Measurements from ENCODE around the gene INPP5K.

INPP5K gene

GRCh38 chr17:1493291-1493980 is 23.0 kb downstream of the INPP5K start (continued):
- TF ChIP-seq BCL11A (tag by site-specific recombination; IDR thresholded peaks at IDR 0.05; ENCODE audit: low read depth) = no peak
- TF ChIP-seq, protein P1, sequence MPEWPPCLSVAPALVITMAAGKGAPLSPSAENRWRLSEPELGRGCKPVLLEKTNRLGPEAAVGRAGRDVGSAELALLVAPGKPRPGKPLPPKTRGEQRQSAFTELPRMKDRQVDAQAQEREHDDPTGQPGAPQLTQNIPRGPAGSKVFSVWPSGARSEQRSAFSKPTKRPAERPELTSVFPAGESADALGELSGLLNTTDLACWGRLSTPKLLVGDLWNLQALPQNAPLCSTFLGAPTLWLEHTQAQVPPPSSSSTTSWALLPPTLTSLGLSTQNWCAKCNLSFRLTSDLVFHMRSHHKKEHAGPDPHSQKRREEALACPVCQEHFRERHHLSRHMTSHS (tag by site-specific recombination; IDR thresholded peaks at IDR 0.05) = no peak
- TF ChIP-seq ZNF600 (tag by site-specific recombination; IDR thresholded peaks at IDR 0.05) = 0 out of 2 replicates have a peak, but pooled peaks have one; percentile 12
- no peak for TF ChIP-seq HOXC10 (CRISPR knock-in tag; IDR thresholded peaks at IDR 0.05)
- no peak for TF ChIP-seq ZNF140 (tag by site-specific recombination; IDR thresholded peaks at IDR 0.05)
- no peak for TF ChIP-seq ZBTB44 (tag by site-specific recombination; IDR thresholded peaks at IDR 0.05)
- peak; percentile 29; the same call in 1 of the 2 replicates for TF ChIP-seq GLIS1 (tag by site-specific recombination; IDR thresholded peaks at IDR 0.05)
- TF ChIP-seq GLIS2 (tag by site-specific recombination; IDR thresholded peaks at IDR 0.05) = peak; percentile 53
- TF ChIP-seq ZFHX2 (tag by site-specific recombination; conservative IDR thresholded peaks at IDR 0.05) = peak; percentile 62
- peak; percentile 64 for TF ChIP-seq EGR2 (tag by site-specific recombination; IDR thresholded peaks at IDR 0.05; ENCODE audit: low read depth)
- no peak for TF ChIP-seq ZNF624 (tag by site-specific recombination; IDR thresholded peaks at IDR 0.05)
- TF ChIP-seq, protein P2, sequence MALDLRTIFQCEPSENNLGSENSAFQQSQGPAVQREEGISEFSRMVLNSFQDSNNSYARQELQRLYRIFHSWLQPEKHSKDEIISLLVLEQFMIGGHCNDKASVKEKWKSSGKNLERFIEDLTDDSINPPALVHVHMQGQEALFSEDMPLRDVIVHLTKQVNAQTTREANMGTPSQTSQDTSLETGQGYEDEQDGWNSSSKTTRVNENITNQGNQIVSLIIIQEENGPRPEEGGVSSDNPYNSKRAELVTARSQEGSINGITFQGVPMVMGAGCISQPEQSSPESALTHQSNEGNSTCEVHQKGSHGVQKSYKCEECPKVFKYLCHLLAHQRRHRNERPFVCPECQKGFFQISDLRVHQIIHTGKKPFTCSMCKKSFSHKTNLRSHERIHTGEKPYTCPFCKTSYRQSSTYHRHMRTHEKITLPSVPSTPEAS (tag by site-specific recombination; IDR thresholded peaks at IDR 0.05) = no peak
- TF ChIP-seq ZBTB48 (tag by site-specific recombination; IDR thresholded peaks at IDR 0.05) = no peak

DNA sequence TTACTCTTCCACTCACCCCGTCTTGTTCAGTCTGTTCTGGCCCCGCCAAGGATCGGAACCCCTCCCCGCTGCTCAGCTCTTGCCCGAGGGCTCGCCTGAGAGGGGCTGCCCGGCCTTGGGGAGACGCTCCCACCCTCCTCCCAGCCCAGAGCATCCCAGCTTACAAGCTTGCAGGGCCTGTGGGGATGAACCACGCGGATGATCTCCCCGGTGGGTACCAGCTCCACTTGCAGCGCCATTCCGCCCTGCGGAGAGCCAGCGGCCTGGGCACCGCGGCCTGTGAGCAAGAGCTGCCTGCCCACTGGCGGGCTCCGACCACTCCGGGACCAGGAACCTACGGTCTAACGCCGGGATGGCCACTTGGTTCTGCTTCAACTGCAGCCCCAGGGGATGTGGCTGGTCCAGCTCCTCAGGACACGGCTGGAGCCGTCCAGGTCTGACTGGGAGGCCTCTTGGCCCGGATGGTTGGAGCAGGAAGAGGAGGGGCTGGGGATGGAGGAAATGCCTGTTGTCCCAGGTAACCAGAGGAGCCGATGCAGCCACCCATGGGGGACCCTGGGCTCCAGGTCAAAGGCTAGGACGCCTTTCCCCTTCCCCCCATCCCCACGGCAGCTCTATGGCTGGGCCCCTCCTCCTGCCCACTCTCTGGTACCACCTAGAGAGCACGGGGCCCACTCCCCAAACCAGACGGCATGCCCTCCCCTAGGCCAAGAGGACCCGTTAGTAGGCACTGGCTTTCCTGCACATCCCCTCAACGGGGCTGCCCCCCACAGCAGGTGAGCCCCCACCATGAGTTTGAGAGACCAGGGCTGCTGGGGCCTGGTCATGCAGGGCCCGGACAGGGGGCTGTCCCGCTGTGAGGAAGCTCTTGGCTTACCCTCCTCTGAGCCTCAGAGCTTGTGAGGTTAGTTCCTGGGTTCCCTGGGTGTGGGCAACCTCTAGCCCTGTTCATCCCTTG is 23.9 kb downstream of the INPP5K start, which contains the start of gene MYO1C:
Gene MYO1C, minus strand, starts transcription at position 438 of the 958 bp plus-strand sequence. Its CDS starts 199 bp downstream, at position 239.
- peaks cover 0 to 37% of the 10 kb centered on the region in 2 experiments; a peak in 2 of 3 replicates for H3K36me3 ChIP-seq (ENCODE audit: control insufficient read depth in 2 of 2, insufficient read depth in 1 of 2, low read length in 2 of 2)
- H3K9me3 ChIP-seq (ENCODE audit: control insufficient read depth, insufficient read depth, low read depth, low read length) = no peaks in the 10 kb centered on the region
- H3K4me1 ChIP-seq (ENCODE audit: control insufficient read depth, insufficient read depth, low read length) = peaks cover 3% of the 10 kb centered on the region; the same call in 1 of the 2 replicates
- H3K4me3 ChIP-seq (ENCODE audit: low read depth, low read length) = peak within 1 kb of the TSS; percentile 72
- POLR2A ChIA-PET = interaction anchor here (1.0 to 1.2 kb wide), 3 partner anchors 17 to 34 kb away, joined by 3 to 6 read pairs (median 3); partner anchors contain the start of gene INPP5K
- CTCF ChIA-PET = interaction anchor here (2.0 kb wide), 1 partner anchor 127 kb away, joined by 5 read pairs; no protein-coding TSS in a partner anchor
- peak within 1 kb of the TSS; percentile 85; the same call in 1 of the 2 replicates for H3K27ac ChIP-seq (ENCODE audit: extremely low read depth, low read depth, low read length)
- no peak for TF ChIP-seq ZNF280C (tag by site-specific recombination; IDR thresholded peaks at IDR 0.05)
- TF ChIP-seq ZNF624 (tag by site-specific recombination; IDR thresholded peaks at IDR 0.05) = no peak
- no peak for TF ChIP-seq ZNF184 (tag by site-specific recombination; IDR thresholded peaks at IDR 0.05)
- TF ChIP-seq ZSCAN18 (tag by site-specific recombination; IDR thresholded peaks at IDR 0.05) = no peak
- TF ChIP-seq ZNF24 (tag by site-specific recombination; IDR thresholded peaks at IDR 0.05) = no peak
- TF ChIP-seq SETDB1 (IDR thresholded peaks at IDR 0.05; ENCODE audit: insufficient read length, low read length) = no peak
- TF ChIP-seq ZNF600 (tag by site-specific recombination; IDR thresholded peaks at IDR 0.05) = peak; percentile 55
- TF ChIP-seq ZNF324 (tag by site-specific recombination; IDR thresholded peaks at IDR 0.05) = no peak
- TF ChIP-seq HIC1 (tag by site-specific recombination; IDR thresholded peaks at IDR 0.05) = peak; percentile 40; the same call in 1 of the 2 replicates
- TF ChIP-seq ZNF777 (tag by site-specific recombination; IDR thresholded peaks at IDR 0.05; ENCODE audit: borderline replicate concordance) = no peak
- TF ChIP-seq, protein P1 (tag by site-specific recombination; IDR thresholded peaks at IDR 0.05) = no peak
- TF ChIP-seq ZNF549 (tag by site-specific recombination; IDR thresholded peaks at IDR 0.05) = no peak
- no peak for TF ChIP-seq ZNF629 (tag by site-specific recombination; IDR thresholded peaks at IDR 0.05)

Measured in HEK293 (cell line).